Stomach (tissue), 9 donors: Measurements from ENCODE around the gene DOK6. TPM values are rescaled to one million over a fixed set of nuclear protein-coding genes. Genes with fewer than 3 reads are reported as not detected.

Experiments
- DNase-seq, 2 donors: peaks; one replicate each; pipeline versions ENCODE4 v3.0.0 to v3.0.0-alpha.2; 2013 to 2019
- H3K27ac ChIP-seq, 5 donors: fragments of 200-600 bp in 4 of 5; sonication (generic) in 4 of 5; one replicate each; pipeline ENCODE4 v1.5.1; 2013 to 2019; ENCODE audit warnings: mild to moderate bottlenecking in 1 of 5, moderate library complexity in 1 of 5
- H3K27me3 ChIP-seq, 3 donors: fragments of 200-600 bp; sonication (generic); one replicate each; pipeline ENCODE4 v1.5.1; 2017 to 2019; ENCODE audit warnings: mixed run types in 1 of 3
- H3K36me3 ChIP-seq, 4 donors: fragments of 200-600 bp; sonication (generic); 1 replicate in 3 of 4; 2 replicates in 1 of 4; pipeline ENCODE4 v1.5.1; 2016 to 2019
- H3K4me1 ChIP-seq, 4 donors: fragments of 200-600 bp; sonication (generic); one replicate each; pipeline ENCODE4 v1.5.1; 2016 to 2019
- H3K4me3 ChIP-seq, 4 donors: fragments of 200-600 bp; sonication (generic) in 3 of 4; one replicate each; pipeline ENCODE4 v1.5.1; 2016 to 2019; ENCODE audit warnings: mild to moderate bottlenecking in 1 of 4
- H3K9me3 ChIP-seq, 4 donors: fragments of 200-600 bp; sonication (generic); one replicate each; pipeline ENCODE4 v1.5.1; 2016 to 2019
- CTCF ChIP-seq, 7 experiments: fragments of 450-650 bp in 4 of 7; fragments of 200-600 bp in 3 of 7; sonication (generic) in 3 of 7; IDR thresholded peaks; one replicate each; pipeline ENCODE4 v1.5.1; 2016 to 2019; ENCODE audit warnings: antibody characterized with exemption in 7 of 7, control low read depth in 2 of 7, mild to moderate bottlenecking in 1 of 7
- EP300 ChIP-seq: sonication (generic); formaldehyde crosslinking; IDR thresholded peaks from one replicate; pipeline ENCODE4 v1.6.1; 2017; ENCODE audit warnings: antibody characterized with exemption
- POLR2A ChIP-seq, 4 donors: fragments of 450-650 bp; IDR thresholded peaks; one replicate each; pipeline ENCODE4 v1.6.1; 2016; ENCODE audit warnings: antibody characterized with exemption in 4 of 4, control low read depth in 2 of 4, mild to moderate bottlenecking in 1 of 4, moderate library complexity in 1 of 4
- POLR2AphosphoS5 ChIP-seq, 3 donors: sonication (generic); formaldehyde crosslinking; IDR thresholded peaks; one replicate each; pipeline ENCODE4 v1.6.1; 2016; ENCODE audit warnings: antibody characterized with exemption in 3 of 3
- WGBS, 5 donors: extraction: QIAGEN DNeasy Blood & Tissue Kit in 3 of 5; methylation state at CpG; one replicate each; pipeline versions ENCODE4 v1.1.5 to v1.1.7; 2013 to 2018; 5-methylcytosine and 5-hydroxymethylcytosine counted together
- intact Hi-C: fragments of 100-400 bp; cut with DNase I; formaldehyde crosslinking; loops from one replicate; pipeline ENCODE4 v1.15.1; 2023; ENCODE audit warnings: low total_unique reads
- polyA plus RNA-seq, 3 donors: library from polyadenylated mRNA; stranded (reverse); fragments of 200-250 nt; gene quantifications; one replicate each; pipeline ENCODE4 v1.2.3, GENCODE V29; 2013
- total RNA-seq, 5 donors: library from RNA; depleted of rRNA; stranded (reverse); fragments of >200 nt; gene quantifications; one replicate each; pipeline versions ENCODE4 v1.1.0 to v1.2.3, GENCODE V29; 2014 to 2016
- donor health status: healthy with polysubstance abuse.
- donor health status: Bipolar disorder and iron deficiency.
- donor health status: healthy.

Gene DOK6
- total and polyA plus RNA-seq, 8 donors: 0.18 to 10.1 (median 1.7) TPM; not detected in 1

DNA sequence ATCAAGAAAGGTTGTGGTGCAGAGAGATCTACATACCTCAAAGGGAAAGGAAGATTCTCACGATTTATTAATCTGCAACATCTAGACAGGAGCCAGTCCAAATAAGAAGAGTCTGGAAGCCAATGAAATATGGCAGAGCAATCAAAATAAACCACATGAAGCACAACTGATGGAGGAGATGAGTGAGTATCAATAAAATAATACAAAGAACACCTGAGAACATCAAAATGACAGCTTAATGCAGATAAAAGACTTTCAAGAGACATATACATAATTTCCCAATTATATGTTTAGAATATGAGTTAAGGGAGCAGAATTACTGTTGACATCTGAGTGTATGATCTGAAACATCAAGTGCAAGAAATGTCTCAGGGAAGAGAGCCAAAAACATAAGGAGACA is 12.5 kb upstream of the DOK6 start:
- no peaks in the 10 kb centered on the region for H3K27me3 ChIP-seq
- H3K9me3 ChIP-seq: no peaks in the 10 kb centered on the region
- no peak for TF ChIP-seq POLR2AphosphoS5 (IDR thresholded peaks at IDR 0.05)
- TF ChIP-seq POLR2A (IDR thresholded peaks at IDR 0.05): no peak
- TF ChIP-seq CTCF (IDR thresholded peaks at IDR 0.05): no peak
- TF ChIP-seq EP300: no peak
- no peaks in the 10 kb centered on the region for H3K36me3 ChIP-seq
- H3K27ac ChIP-seq: no peak overlapping the region
- H3K4me3 ChIP-seq: no peak overlapping the region
- intact Hi-C loops: no loop called here
- no peak for DNase-seq
- WGBS, 5 donors: 74 to 92% (median 92%) methylated on average over 1 of the region's 1 CpG
- H3K4me1 ChIP-seq: no peaks in the 10 kb centered on the region

GRCh38 chr18:69397096-69397495 is 3.6 kb upstream of the DOK6 start:
- TF ChIP-seq EP300 (no peak), POLR2A (IDR thresholded peaks at IDR 0.05) (no peak), CTCF (IDR thresholded peaks at IDR 0.05) (no peak), POLR2AphosphoS5 (IDR thresholded peaks at IDR 0.05) (no peak)
- Histone ChIP-seq H3K36me3 (no peaks in the 10 kb centered on the region), H3K9me3 (peaks cover 0 to 4% (median 0%) of the 10 kb centered on the region in 4 donors), H3K4me3 (no peak overlapping the region), H3K27me3 (peaks cover 0 to 28% (median 18%) of the 10 kb centered on the region in 3 donors), H3K27ac (no peak overlapping the region), H3K4me1 (peaks cover 0 to 15% (median 10%) of the 10 kb centered on the region in 4 donors)
- 89 to 94% (median 93%) methylated on average over 7 of the region's 7 CpGs for WGBS, 5 donors
- intact Hi-C loops: no loop called here
- DNase-seq: no peak

DNA sequence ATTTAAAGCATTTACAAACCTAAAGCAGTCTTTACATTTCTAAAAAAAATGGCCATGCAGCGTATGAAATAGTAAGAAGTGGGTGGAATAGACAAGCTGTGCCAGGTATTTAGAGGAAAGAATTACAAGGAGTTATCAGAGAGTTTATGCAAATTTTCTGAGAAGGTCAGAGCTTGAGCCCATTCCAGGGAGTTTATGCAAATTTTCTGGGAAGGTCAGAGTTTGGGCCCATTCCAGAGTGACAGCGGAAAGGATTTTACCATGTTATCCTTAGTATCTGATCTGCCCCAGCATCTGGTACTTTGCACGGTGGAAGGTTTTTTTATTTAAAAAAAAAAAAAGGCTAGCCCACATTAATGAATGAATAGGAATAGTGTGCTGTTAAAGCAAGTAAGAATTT is 1.4 kb upstream of the DOK6 start:
- 46 to 66% (median 50%) methylated on average over 3 of the region's 3 CpGs for WGBS, 5 donors
- intact Hi-C loops: no loop called here
- peaks cover 0 to 44% (median 26%) of the 10 kb centered on the region in 3 donors for H3K27me3 ChIP-seq

GRCh38 chr18:69400976-69401225 is 213 bp downstream of the DOK6 start:
- Histone ChIP-seq H3K4me3 (peak overlapping the region; percentile 56 to 59 (median 58)), H3K36me3 (no peaks in the 10 kb centered on the region), H3K9me3 (peaks cover 0 to 4% (median 0%) of the 10 kb centered on the region in 4 donors), H3K4me1 (peaks cover 0 to 23% (median 14%) of the 10 kb centered on the region in 4 donors), H3K27ac (peak overlapping the region in 4 of 5 donors; percentile 27 to 80 (median 60)), H3K27me3 (peaks cover 0 to 44% (median 26%) of the 10 kb centered on the region in 3 donors)
- intact Hi-C loops: no loop called here
- DNase-seq: no peak
- no peak for TF ChIP-seq POLR2AphosphoS5 (IDR thresholded peaks at IDR 0.05)
- TF ChIP-seq CTCF (IDR thresholded peaks at IDR 0.05): no peak
- TF ChIP-seq POLR2A (IDR thresholded peaks at IDR 0.05): no peak
- no peak for TF ChIP-seq EP300
- 0 to 4% (median 1%) methylated on average over 2 to 47 of the region's 47 CpGs; no CpG with 5 or more reads in 1 of the 5 donors for WGBS, 5 donors

More for the DNA sequence above, 1.4 kb upstream of the DOK6 start:
- DNase-seq: no peak
- H3K4me3 ChIP-seq: no peak overlapping the region
- no peak for TF ChIP-seq EP300
- no peak for TF ChIP-seq CTCF (IDR thresholded peaks at IDR 0.05)
- no peak for TF ChIP-seq POLR2AphosphoS5 (IDR thresholded peaks at IDR 0.05)
- no peak for TF ChIP-seq POLR2A (IDR thresholded peaks at IDR 0.05)
- H3K27ac ChIP-seq: no peak overlapping the region
- H3K36me3 ChIP-seq: no peaks in the 10 kb centered on the region
- H3K4me1 ChIP-seq: peaks cover 0 to 23% (median 14%) of the 10 kb centered on the region in 4 donors
- peaks cover 0 to 4% (median 0%) of the 10 kb centered on the region in 4 donors for H3K9me3 ChIP-seq
